Renal cortex interstitium (tissue), 3 donors: ENCODE results near the gene DHRS7B. TPM values are rescaled to one million over a fixed set of nuclear protein-coding genes. Genes with fewer than 3 reads are reported as not detected.

Experiments used
- polyA plus RNA-seq, 3 donors: library from polyadenylated mRNA; unstranded; fragments of 120-200 nt; gene quantifications; one replicate each; pipeline ENCODE4 v1.2.1, GENCODE V29; 2013; ENCODE audit not compliant: insufficient read length in 3 of 3

DHRS7B gene
- polyA plus RNA-seq, 3 donors: 35.4 to 41.3 (median 38.1) TPM

Other genes starting within 250 kb of the DHRS7B start
- gene USP22, start 84.0 kb upstream of the DHRS7B start, polyA plus RNA-seq: 100 to 1,000 TPM; 202 to 238 (median 235) TPM
- gene TMEM11, start 87.2 kb downstream of the DHRS7B start, polyA plus RNA-seq: 10 to 100 TPM; 20.4 to 24.7 (median 24.4) TPM
- 10 to 100 TPM; 11.9 to 14.9 (median 13.1) TPM for gene NATD1, start 126.4 kb downstream of the DHRS7B start, polyA plus RNA-seq
- 10 to 100 TPM; 20.6 to 25.8 (median 22.9) TPM for gene MAP2K3, start 157.7 kb downstream of the DHRS7B start, polyA plus RNA-seq
- gene KCNJ12, start 249.4 kb downstream of the DHRS7B start, polyA plus RNA-seq: 1 to 10 TPM; 4.3 to 6.8 (median 5.2) TPM